SU-DHL-6 (cell line): ENCODE measurements around the gene TCP11.
"Not testable (repeated sequence)": the region's sequence is repeated elsewhere in the genome, so short reads cannot be mapped to it uniquely, and the experiment has no call there.

ENCODE experiments used
- CTCF ChIP-seq: fragments of 200-600 bp; sonication (generic); IDR thresholded peaks from one replicate; pipeline ENCODE4 v1.5.1; 2017; ENCODE audit warnings: antibody characterized with exemption, mild to moderate bottlenecking, low read length, moderate library complexity; ENCODE audit not compliant: insufficient read depth, poor library complexity, severe bottlenecking
- EZH2phosphoT487 ChIP-seq: fragments of 200-600 bp; sonication (generic), shearing (Covaris generic); conservative IDR thresholded peaks from 2 replicates; pipeline ENCODE4 v1.6.1; 2018; ENCODE audit warnings: mild to moderate bottlenecking, antibody characterized with exemption, low read length, moderate library complexity, mixed read lengths

GRCh38 chr6:35106061-35106460 is 35.1 kb downstream of the TCP11 start:
- not testable (repeated sequence) for TF ChIP-seq CTCF, EZH2phosphoT487
